ENCODE measurements around the gene SLC5A8. TPM values are rescaled to one million over a fixed set of nuclear protein-coding genes. Genes with fewer than 3 reads are reported as not detected.

Gene SLC5A8
- total and polyA plus RNA-seq, 2 of the 4 experiments (the other 2 are of a cell fraction), result not detected

DNA sequence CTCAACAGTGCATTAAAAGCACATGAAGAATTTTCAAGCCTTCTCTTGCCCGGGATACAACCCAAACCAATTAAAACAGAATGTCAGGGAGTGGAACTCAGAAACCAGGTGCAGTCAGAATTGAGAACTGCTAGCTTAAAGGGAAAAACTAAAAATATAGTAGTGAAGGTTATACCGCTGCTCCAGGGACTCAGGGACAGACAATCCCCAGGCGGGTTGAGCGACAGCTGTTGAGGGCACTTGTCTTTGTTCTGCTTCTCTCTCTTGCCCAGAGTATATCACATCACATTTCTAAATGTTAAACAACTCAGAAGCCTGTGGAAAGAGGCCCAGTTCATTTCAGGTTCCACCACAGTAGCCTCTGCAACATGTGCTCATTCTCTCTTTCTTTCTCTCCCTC, 93.1 kb downstream of the SLC5A8 start:
- in situ Hi-C loops (cut with MboI; ENCODE audit: low sequenced_read_pairs), result no loop called here

More for the DNA sequence above, 93.1 kb downstream of the SLC5A8 start:
- Histone ChIP-seq H2BK20ac (ENCODE audit: low read depth, low read length) (no peak overlapping the region), H3K9ac (ENCODE audit: low read depth, low read length) (no peak overlapping the region), H4K5ac (ENCODE audit: low read depth, low read length) (no peak overlapping the region), H2AK5ac (ENCODE audit: low read depth, low read length) (no peak overlapping the region), H2AK9ac (replicated peaks; ENCODE audit: low read depth, low read length, poor library complexity) (no peak overlapping the region), H3K18ac (ENCODE audit: low read depth, low read length) (no peak overlapping the region), H3K4me2 (ENCODE audit: low read depth, low read length) (no peak overlapping the region), H2AFZ (replicated peaks; ENCODE audit: low read length, poor library complexity) (no peak overlapping the region), H3K4me1 (ENCODE audit: control insufficient read depth, insufficient read depth, low read length) (no peaks in the 10 kb centered on the region), H3K79me1 (ENCODE audit: low read depth in 1 of 2, low read length in 2 of 2) (no peaks in the 10 kb centered on the region), H4K91ac (ENCODE audit: insufficient read depth, low read depth, low read length) (no peak overlapping the region), H3K27ac (ENCODE audit: insufficient read depth, low read length) (no peak overlapping the region), H3K4ac (ENCODE audit: low read depth, low read length) (no peak overlapping the region), H3K14ac (replicated peaks; ENCODE audit: low read depth, low read length) (no peak overlapping the region), H3K4me3 (ENCODE audit: insufficient read depth, low read depth, low read length) (no peak overlapping the region), H4K20me1 (ENCODE audit: insufficient read depth, low read length) (no peaks in the 10 kb centered on the region), H4K8ac (ENCODE audit: low read depth in 2 of 2, low read length in 2 of 2) (no peak overlapping the region), H3K27me3 (ENCODE audit: control insufficient read depth, insufficient read depth, low read length) (no peaks in the 10 kb centered on the region), H2BK5ac (ENCODE audit: low read depth, low read length, poor library complexity, severe bottlenecking) (no peak overlapping the region), H3K36me3 (ENCODE audit: control insufficient read depth, insufficient read depth, low read length) (peaks cover 8% of the 10 kb centered on the region), H3K9me3 (ENCODE audit: control insufficient read depth, insufficient read depth, low read length) (no peaks in the 10 kb centered on the region), H3K9me1 (ENCODE audit: insufficient read depth, low read length) (no peaks in the 10 kb centered on the region), H2BK15ac (ENCODE audit: low read depth, low read length) (no peak overlapping the region), H3K23ac (ENCODE audit: low read depth, low read length) (no peak overlapping the region), H3K56ac (ENCODE audit: extremely low read depth, insufficient read depth, low read length) (no peak overlapping the region), H2BK120ac (ENCODE audit: low read depth, low read length) (no peak overlapping the region)
- ChIA-PET CTCF (interaction anchor here (0.6 kb wide), 1 partner anchor 1221 kb away, joined by 3 read pairs; no protein-coding TSS in a partner anchor), POLR2A (ENCODE audit: unreplicated experiment) (no interaction called here)
- dilution Hi-C loops (cut with HindIII; ENCODE audit: low sequenced_read_pairs, unreplicated experiment), result no loop called here
- intact Hi-C loops (cut with micrococcal nuclease), result no loop called here
- ATAC-seq (ENCODE audit: low read depth) (no peak), DNase-seq (no peak)
- no peak for TF ChIP-seq MXI1 (IDR thresholded peaks at IDR 0.05; ENCODE audit: borderline replicate concordance, low read depth, low read length)
- WGBS, 2 experiments (ENCODE audit: extremely low coverage in 2 of 2, insufficient read length in 1 of 2), result no CpG with 5 or more reads among the region's 4 CpGs
- BruUV-seq (replicated peaks), result no TSS peak

Measured in IMR-90 (cell line).